Gastrocnemius medialis (tissue), 4 donors: ENCODE data around the gene TTR.

ENCODE experiments used
- CTCF ChIP-seq, 5 experiments: fragments of 450-650 bp in 3 of 5; fragments of 200-600 bp in 2 of 5; sonication (generic) in 2 of 5; IDR thresholded peaks in 4 of 5; conservative IDR thresholded peaks in 1 of 5; 1 replicate in 4 of 5; 2 replicates in 1 of 5; pipeline ENCODE4 v1.5.1; 2016 to 2019; ENCODE audit warnings: antibody characterized with exemption in 5 of 5, mild to moderate bottlenecking in 3 of 5, moderate library complexity in 3 of 5
- POLR2A ChIP-seq, 2 donors: fragments of 450-650 bp; IDR thresholded peaks; one replicate each; pipeline ENCODE4 v1.6.1; 2017; ENCODE audit warnings: antibody characterized with exemption in 2 of 2, mild to moderate bottlenecking in 2 of 2, moderate library complexity in 2 of 2

GRCh38 chr18:31573051-31573450 lies 18.6 kb upstream of the TTR start:
- no peak for TF ChIP-seq CTCF (IDR thresholded peaks at IDR 0.05 in 4 of 5, conservative IDR thresholded peaks at IDR 0.05 in 1 of 5)
- no peak for TF ChIP-seq POLR2A (IDR thresholded peaks at IDR 0.05)
